ENCODE results near the gene TNNI3K.

Gene TNNI3K

GRCh38 chr1:74205266-74205665 is 29.9 kb upstream of the TNNI3K start:
- TF ChIP-seq CTCF (IDR thresholded peaks at IDR 0.05; ENCODE audit: low read depth, low read length, poor library complexity, severe bottlenecking), result no peak
- TF ChIP-seq EZH2phosphoT487 (IDR thresholded peaks at IDR 0.05; ENCODE audit: borderline replicate concordance, low read length), result no peak
- Histone ChIP-seq H3K4me2 (ENCODE audit: low read length) (no peak overlapping the region), H3K36me3 (ENCODE audit: control insufficient read depth, low read length) (peaks cover 4% of the 10 kb centered on the region; the same call in 1 of the 2 replicates), H3K4me1 (ENCODE audit: control insufficient read depth, low read length) (no peaks in the 10 kb centered on the region), H3K9me3 (ENCODE audit: control insufficient read depth, insufficient read depth, low read length) (no peaks in the 10 kb centered on the region), H3K79me2 (ENCODE audit: control insufficient read depth, low read length) (no peaks in the 10 kb centered on the region), H3K9me2 (replicated peaks; ENCODE audit: control insufficient read depth, low read length) (no peaks in the 10 kb centered on the region), H4K20me1 (ENCODE audit: control insufficient read depth, insufficient read depth, low read depth, low read length) (no peaks in the 10 kb centered on the region), H3K4me3 (ENCODE audit: low read length) (no peak overlapping the region), H3K27me3 (ENCODE audit: control insufficient read depth, low read length) (no peaks in the 10 kb centered on the region), H3F3A (ENCODE audit: control insufficient read depth, insufficient read depth) (no peaks in the 10 kb centered on the region), H3K27ac (ENCODE audit: low read depth, low read length) (no peak overlapping the region)

GRCh38 chr1:74215229-74215628 is 20.0 kb upstream of the TNNI3K start:
- H3F3A ChIP-seq (ENCODE audit: control insufficient read depth, insufficient read depth), result no peaks in the 10 kb centered on the region
- H4K20me1 ChIP-seq (ENCODE audit: control insufficient read depth, insufficient read depth, low read depth, low read length), result no peaks in the 10 kb centered on the region

GRCh38 chr1:74222701-74223100 is 12.5 kb upstream of the TNNI3K start:
- no peaks in the 10 kb centered on the region for H3F3A ChIP-seq (ENCODE audit: control insufficient read depth, insufficient read depth)
- H3K4me3 ChIP-seq (ENCODE audit: low read length), result no peak overlapping the region
- no peak overlapping the region for H3K4me2 ChIP-seq (ENCODE audit: low read length)
- H3K36me3 ChIP-seq (ENCODE audit: control insufficient read depth, low read length), result no peaks in the 10 kb centered on the region
- no peaks in the 10 kb centered on the region for H3K4me1 ChIP-seq (ENCODE audit: control insufficient read depth, low read length)
- TF ChIP-seq EZH2phosphoT487 (IDR thresholded peaks at IDR 0.05; ENCODE audit: borderline replicate concordance, low read length), result no peak
- TF ChIP-seq CTCF (IDR thresholded peaks at IDR 0.05; ENCODE audit: low read depth, low read length, poor library complexity, severe bottlenecking), result no peak
- no peaks in the 10 kb centered on the region for H4K20me1 ChIP-seq (ENCODE audit: control insufficient read depth, insufficient read depth, low read depth, low read length)
- no peaks in the 10 kb centered on the region; the same call in 1 of the 2 replicates for H3K9me3 ChIP-seq (ENCODE audit: control insufficient read depth, insufficient read depth, low read length)
- no peaks in the 10 kb centered on the region for H3K79me2 ChIP-seq (ENCODE audit: control insufficient read depth, low read length)
- H3K9me2 ChIP-seq (replicated peaks; ENCODE audit: control insufficient read depth, low read length), result no peaks in the 10 kb centered on the region
- no peak overlapping the region for H3K27ac ChIP-seq (ENCODE audit: low read depth, low read length)
- no peaks in the 10 kb centered on the region for H3K27me3 ChIP-seq (ENCODE audit: control insufficient read depth, low read length)

More at GRCh38 chr1:74215229-74215628, 20.0 kb upstream of the TNNI3K start:
- H3K4me2 ChIP-seq (ENCODE audit: low read length), result no peak overlapping the region
- H3K9me2 ChIP-seq (replicated peaks; ENCODE audit: control insufficient read depth, low read length), result no peaks in the 10 kb centered on the region
- no peaks in the 10 kb centered on the region for H3K27me3 ChIP-seq (ENCODE audit: control insufficient read depth, low read length)
- H3K27ac ChIP-seq (ENCODE audit: low read depth, low read length), result no peak overlapping the region
- no peaks in the 10 kb centered on the region for H3K9me3 ChIP-seq (ENCODE audit: control insufficient read depth, insufficient read depth, low read length)
- no peaks in the 10 kb centered on the region for H3K4me1 ChIP-seq (ENCODE audit: control insufficient read depth, low read length)
- H3K79me2 ChIP-seq (ENCODE audit: control insufficient read depth, low read length), result no peaks in the 10 kb centered on the region
- no peak for TF ChIP-seq CTCF (IDR thresholded peaks at IDR 0.05; ENCODE audit: low read depth, low read length, poor library complexity, severe bottlenecking)
- TF ChIP-seq EZH2phosphoT487 (IDR thresholded peaks at IDR 0.05; ENCODE audit: borderline replicate concordance, low read length), result no peak
- no peak overlapping the region for H3K4me3 ChIP-seq (ENCODE audit: low read length)
- H3K36me3 ChIP-seq (ENCODE audit: control insufficient read depth, low read length), result no peaks in the 10 kb centered on the region

Measured in DOHH2 (cell line).